Measurements from ENCODE around the gene LRRC27. TPM values are rescaled to one million over a fixed set of nuclear protein-coding genes. Genes with fewer than 3 reads are reported as not detected.

The LRRC27 gene
- total and polyA plus RNA-seq, 2 of the 4 experiments (the other 2 are of a cell fraction): 3.8 to 5.3 TPM

DNA sequence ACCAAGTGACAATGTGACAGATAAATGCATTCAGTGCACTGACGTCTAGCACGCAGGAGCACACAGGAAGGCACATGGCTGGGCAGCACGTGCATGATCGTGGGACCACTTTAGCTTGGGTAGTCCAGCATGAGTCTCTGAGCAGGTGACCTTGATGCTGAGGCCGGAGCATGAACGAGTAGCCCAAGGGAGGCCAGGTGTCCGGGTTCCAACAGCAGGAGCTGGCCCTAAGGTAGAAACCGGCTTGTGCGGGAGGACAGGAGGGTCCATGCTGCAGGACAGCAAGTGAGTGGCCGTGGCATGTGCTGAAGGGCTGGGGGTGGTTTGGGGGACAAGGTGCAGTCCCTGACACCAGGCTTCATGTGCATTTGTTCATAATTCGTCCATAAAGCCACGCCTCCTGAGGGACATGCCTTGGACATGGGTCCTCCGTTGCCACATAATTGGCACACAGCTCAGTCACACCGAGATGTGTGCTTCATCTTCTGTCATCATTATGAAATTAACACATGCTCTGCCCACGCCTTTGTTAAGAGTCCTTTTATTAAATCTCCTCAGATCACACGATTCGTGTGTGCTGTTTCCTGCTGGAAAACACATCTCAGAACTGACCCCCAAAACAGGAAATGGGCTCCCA lies 21.2 kb upstream of the LRRC27 start:
- no peak overlapping the region for H3K18ac ChIP-seq (ENCODE audit: low read depth, low read length)
- no peak for TF ChIP-seq BHLHE40 (IDR thresholded peaks at IDR 0.05; ENCODE audit: low read depth, low read length)
- TF ChIP-seq, protein P1, sequence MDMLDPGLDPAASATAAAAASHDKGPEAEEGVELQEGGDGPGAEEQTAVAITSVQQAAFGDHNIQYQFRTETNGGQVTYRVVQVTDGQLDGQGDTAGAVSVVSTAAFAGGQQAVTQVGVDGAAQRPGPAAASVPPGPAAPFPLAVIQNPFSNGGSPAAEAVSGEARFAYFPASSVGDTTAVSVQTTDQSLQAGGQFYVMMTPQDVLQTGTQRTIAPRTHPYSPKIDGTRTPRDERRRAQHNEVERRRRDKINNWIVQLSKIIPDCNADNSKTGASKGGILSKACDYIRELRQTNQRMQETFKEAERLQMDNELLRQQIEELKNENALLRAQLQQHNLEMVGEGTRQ (IDR thresholded peaks at IDR 0.05; ENCODE audit: low read depth, low read length): no peak
- no peak for TF ChIP-seq RAD21 (IDR thresholded peaks at IDR 0.05; ENCODE audit: low read length)
- TF ChIP-seq MAFK (IDR thresholded peaks at IDR 0.05; ENCODE audit: low read depth, low read length): no peak
- TF ChIP-seq RCOR1 (IDR thresholded peaks at IDR 0.05; ENCODE audit: insufficient replicate concordance, low read length): no peak
- TF ChIP-seq POLR2A (IDR thresholded peaks at IDR 0.05; ENCODE audit: low read depth, low read length): no peak
- H2BK15ac ChIP-seq (ENCODE audit: low read depth, low read length): no peak overlapping the region
- H3K4me1 ChIP-seq (ENCODE audit: control insufficient read depth, insufficient read depth, low read length): peaks cover 5% of the 10 kb centered on the region; the same call in 1 of the 2 replicates
- intact Hi-C loops (cut with micrococcal nuclease): no loop called here
- dilution Hi-C loops (cut with HindIII; ENCODE audit: low sequenced_read_pairs, unreplicated experiment): no loop called here
- CTCF ChIA-PET: no interaction called here
- H4K91ac ChIP-seq (ENCODE audit: insufficient read depth, low read depth, low read length): no peak overlapping the region
- no peak overlapping the region for H2BK20ac ChIP-seq (ENCODE audit: low read depth, low read length)
- no peak overlapping the region for H3K4me2 ChIP-seq (ENCODE audit: low read depth, low read length)
- no peak overlapping the region for H4K5ac ChIP-seq (ENCODE audit: low read depth, low read length)
- H3K4ac ChIP-seq (ENCODE audit: low read depth, low read length): no peak overlapping the region
- no peak overlapping the region for H2AK5ac ChIP-seq (ENCODE audit: low read depth, low read length)
- H2AFZ ChIP-seq (replicated peaks; ENCODE audit: low read length, poor library complexity): no peak overlapping the region
- no peak overlapping the region for H4K8ac ChIP-seq (ENCODE audit: low read depth in 2 of 2, low read length in 2 of 2)
- no peak overlapping the region for H3K23ac ChIP-seq (ENCODE audit: low read depth, low read length)
- H3K56ac ChIP-seq (ENCODE audit: extremely low read depth, insufficient read depth, low read length): no peak overlapping the region
- ATAC-seq (ENCODE audit: low read depth): no peak
- H3K4me3 ChIP-seq (ENCODE audit: insufficient read depth, low read depth, low read length): no peak overlapping the region
- no peak for DNase-seq
- H3K27me3 ChIP-seq (ENCODE audit: control insufficient read depth, insufficient read depth, low read length): peaks cover 11% of the 10 kb centered on the region; the same call in 1 of the 2 replicates
- 0 out of 2 replicates have a peak, but pooled peaks cover 3% of the 10 kb centered on the region for H3K9me1 ChIP-seq (ENCODE audit: insufficient read depth, low read length)
- BruUV-seq (replicated peaks): no TSS peak
- H3K27ac ChIP-seq (ENCODE audit: insufficient read depth, low read length): no peak overlapping the region
- no peaks in the 10 kb centered on the region for H4K20me1 ChIP-seq (ENCODE audit: insufficient read depth, low read length)
- H2AK9ac ChIP-seq (replicated peaks; ENCODE audit: low read depth, low read length, poor library complexity): no peak overlapping the region
- no peak overlapping the region for H2BK120ac ChIP-seq (ENCODE audit: low read depth, low read length)
- in situ Hi-C loops (cut with MboI; ENCODE audit: low sequenced_read_pairs): no loop called here
- H3K9me3 ChIP-seq (ENCODE audit: control insufficient read depth, insufficient read depth, low read length): peaks cover 5% of the 10 kb centered on the region
- H3K36me3 ChIP-seq (ENCODE audit: control insufficient read depth, insufficient read depth, low read length): no peaks in the 10 kb centered on the region
- no peak overlapping the region for H3K14ac ChIP-seq (replicated peaks; ENCODE audit: low read depth, low read length)
- POLR2A ChIA-PET (ENCODE audit: unreplicated experiment): no interaction called here
- no peaks in the 10 kb centered on the region for H3K79me1 ChIP-seq (ENCODE audit: low read depth in 1 of 2, low read length in 2 of 2)
- WGBS, 2 experiments (ENCODE audit: extremely low coverage in 2 of 2, insufficient read length in 1 of 2): 81% methylated on average over 10 of the region's 17 CpGs; no CpG with 5 or more reads in 1 of the 2 experiments
- no peak overlapping the region for H3K9ac ChIP-seq (ENCODE audit: low read depth, low read length)
- H2BK5ac ChIP-seq (ENCODE audit: low read depth, low read length, poor library complexity, severe bottlenecking): no peak overlapping the region
